Sigmoid colon (tissue), 4 donors: ENCODE measurements around the gene PRAMEF14.
"Not testable (repeated sequence)": the region's sequence is repeated elsewhere in the genome, so short reads cannot be mapped to it uniquely, and the experiment has no call there.

ENCODE experiments used
- EP300 ChIP-seq, 4 donors: sonication (generic); formaldehyde crosslinking; IDR thresholded peaks; one replicate each; pipeline ENCODE4 v1.6.1; 2017; ENCODE audit warnings: antibody characterized with exemption in 4 of 4
- TF ChIP-seq, protein P1 (sequence below), 4 experiments: fragments of 450-650 bp in 3 of 4; fragments of 200-600 bp in 1 of 4; IDR thresholded peaks; one replicate each; pipeline ENCODE4 v1.5.1; 2016 to 2019; ENCODE audit warnings: antibody characterized with exemption in 4 of 4, mild to moderate bottlenecking in 3 of 4, moderate library complexity in 2 of 4

DNA sequence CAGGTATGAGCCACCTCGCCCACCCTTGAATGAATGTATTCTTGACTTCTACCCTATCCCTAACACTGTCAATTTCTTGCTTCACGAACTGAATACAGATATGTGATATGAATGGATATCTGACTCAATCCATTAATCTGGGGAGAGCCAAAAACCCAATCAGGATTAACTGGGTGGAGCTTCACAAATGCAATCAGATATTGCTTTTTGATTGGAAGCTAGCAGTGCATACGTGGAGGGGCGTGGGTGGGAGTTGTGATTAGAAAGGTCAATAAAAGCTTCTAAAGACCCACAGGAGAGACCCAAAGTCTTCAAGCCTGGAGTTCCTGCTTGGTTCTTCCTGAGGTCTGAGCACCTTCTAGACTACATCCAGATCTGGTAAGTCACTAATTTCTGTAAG, 31.7 kb downstream of the PRAMEF14 start, which contains the start of gene PRAMEF15:
- TF ChIP-seq EP300 (IDR thresholded peaks at IDR 0.05) = not testable (repeated sequence)
- TF ChIP-seq, protein P1, sequence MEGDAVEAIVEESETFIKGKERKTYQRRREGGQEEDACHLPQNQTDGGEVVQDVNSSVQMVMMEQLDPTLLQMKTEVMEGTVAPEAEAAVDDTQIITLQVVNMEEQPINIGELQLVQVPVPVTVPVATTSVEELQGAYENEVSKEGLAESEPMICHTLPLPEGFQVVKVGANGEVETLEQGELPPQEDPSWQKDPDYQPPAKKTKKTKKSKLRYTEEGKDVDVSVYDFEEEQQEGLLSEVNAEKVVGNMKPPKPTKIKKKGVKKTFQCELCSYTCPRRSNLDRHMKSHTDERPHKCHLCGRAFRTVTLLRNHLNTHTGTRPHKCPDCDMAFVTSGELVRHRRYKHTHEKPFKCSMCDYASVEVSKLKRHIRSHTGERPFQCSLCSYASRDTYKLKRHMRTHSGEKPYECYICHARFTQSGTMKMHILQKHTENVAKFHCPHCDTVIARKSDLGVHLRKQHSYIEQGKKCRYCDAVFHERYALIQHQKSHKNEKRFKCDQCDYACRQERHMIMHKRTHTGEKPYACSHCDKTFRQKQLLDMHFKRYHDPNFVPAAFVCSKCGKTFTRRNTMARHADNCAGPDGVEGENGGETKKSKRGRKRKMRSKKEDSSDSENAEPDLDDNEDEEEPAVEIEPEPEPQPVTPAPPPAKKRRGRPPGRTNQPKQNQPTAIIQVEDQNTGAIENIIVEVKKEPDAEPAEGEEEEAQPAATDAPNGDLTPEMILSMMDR (IDR thresholded peaks at IDR 0.05) = not testable (repeated sequence)
